Measurements from ENCODE around the gene CAPN13. TPM values are rescaled to one million over a fixed set of nuclear protein-coding genes. Genes with fewer than 3 reads are reported as not detected.

Gene CAPN13
- total RNA-seq, 1 donor: not detected

DNA sequence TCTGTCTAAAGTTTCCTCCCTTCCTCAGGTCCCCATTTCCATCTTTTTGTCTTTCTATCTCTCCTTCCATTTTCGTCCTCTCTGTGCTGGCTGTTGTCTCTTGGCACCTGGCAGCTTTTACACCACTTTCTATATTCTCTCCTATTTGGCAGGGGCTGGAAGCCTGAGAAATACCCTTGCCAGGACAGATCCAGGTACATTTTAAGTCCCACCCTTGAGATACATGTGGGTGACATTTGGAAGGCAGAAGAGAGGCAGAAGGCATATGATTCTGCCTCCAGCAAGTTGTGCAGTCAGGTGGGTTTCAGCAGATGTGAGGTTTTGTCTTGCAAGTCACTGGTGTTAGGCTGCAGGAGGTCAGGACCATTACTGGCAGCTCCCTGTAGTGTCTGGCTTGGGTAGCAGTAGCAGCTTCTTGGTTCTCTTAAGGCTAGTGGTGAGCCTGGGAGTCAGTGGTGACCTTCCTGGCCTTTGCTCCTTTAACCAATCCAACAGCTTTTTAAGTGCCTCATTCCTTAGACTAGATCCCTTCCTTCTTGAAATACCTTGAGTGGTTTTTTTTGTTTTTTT, 90.1 kb downstream of the CAPN13 start:
- H3K4me3 ChIP-seq (ENCODE audit: insufficient read depth, low read length): no peak overlapping the region
- no peak for DNase-seq (ENCODE audit: insufficient read length, low spot score, missing footprints)

GRCh38 chr2:30716123-30716900, 90.9 kb downstream of the CAPN13 start:
- Histone ChIP-seq H3K4me2 (ENCODE audit: insufficient read depth, low read length) (no peak overlapping the region), H2AFZ (ENCODE audit: low read length) (no peak overlapping the region), H3K27me3 (ENCODE audit: insufficient read depth, low read length) (peaks cover 2% of the 10 kb centered on the region), H4K20me1 (ENCODE audit: insufficient read depth, low read length) (no peaks in the 10 kb centered on the region), H3K9me3 (ENCODE audit: low read depth, low read length) (no peaks in the 10 kb centered on the region), H3K36me3 (ENCODE audit: insufficient read depth, low read length) (no peaks in the 10 kb centered on the region), H3K4me1 (ENCODE audit: insufficient read depth, low read length) (no peaks in the 10 kb centered on the region), H3K79me2 (ENCODE audit: insufficient read depth, low read length) (no peaks in the 10 kb centered on the region), H3K27ac (ENCODE audit: low read depth, low read length) (no peak overlapping the region), H3K4me3 (ENCODE audit: insufficient read depth, low read length) (no peak overlapping the region)
- TF ChIP-seq, protein P1, sequence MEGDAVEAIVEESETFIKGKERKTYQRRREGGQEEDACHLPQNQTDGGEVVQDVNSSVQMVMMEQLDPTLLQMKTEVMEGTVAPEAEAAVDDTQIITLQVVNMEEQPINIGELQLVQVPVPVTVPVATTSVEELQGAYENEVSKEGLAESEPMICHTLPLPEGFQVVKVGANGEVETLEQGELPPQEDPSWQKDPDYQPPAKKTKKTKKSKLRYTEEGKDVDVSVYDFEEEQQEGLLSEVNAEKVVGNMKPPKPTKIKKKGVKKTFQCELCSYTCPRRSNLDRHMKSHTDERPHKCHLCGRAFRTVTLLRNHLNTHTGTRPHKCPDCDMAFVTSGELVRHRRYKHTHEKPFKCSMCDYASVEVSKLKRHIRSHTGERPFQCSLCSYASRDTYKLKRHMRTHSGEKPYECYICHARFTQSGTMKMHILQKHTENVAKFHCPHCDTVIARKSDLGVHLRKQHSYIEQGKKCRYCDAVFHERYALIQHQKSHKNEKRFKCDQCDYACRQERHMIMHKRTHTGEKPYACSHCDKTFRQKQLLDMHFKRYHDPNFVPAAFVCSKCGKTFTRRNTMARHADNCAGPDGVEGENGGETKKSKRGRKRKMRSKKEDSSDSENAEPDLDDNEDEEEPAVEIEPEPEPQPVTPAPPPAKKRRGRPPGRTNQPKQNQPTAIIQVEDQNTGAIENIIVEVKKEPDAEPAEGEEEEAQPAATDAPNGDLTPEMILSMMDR (IDR thresholded peaks at IDR 0.05; ENCODE audit: extremely low read depth, low read depth, low read length): no peak
- DNase-seq (ENCODE audit: insufficient read length, low spot score, missing footprints): no peak

More for the DNA sequence above, 90.1 kb downstream of the CAPN13 start:
- Histone ChIP-seq H3K79me2 (ENCODE audit: insufficient read depth, low read length) (no peaks in the 10 kb centered on the region), H3K27me3 (ENCODE audit: insufficient read depth, low read length) (peaks cover 2% of the 10 kb centered on the region), H3K4me2 (ENCODE audit: insufficient read depth, low read length) (no peak overlapping the region), H2AFZ (ENCODE audit: low read length) (no peak overlapping the region), H3K36me3 (ENCODE audit: insufficient read depth, low read length) (no peaks in the 10 kb centered on the region), H3K27ac (ENCODE audit: low read depth, low read length) (no peak overlapping the region), H4K20me1 (ENCODE audit: insufficient read depth, low read length) (no peaks in the 10 kb centered on the region), H3K4me1 (ENCODE audit: insufficient read depth, low read length) (no peaks in the 10 kb centered on the region), H3K9me3 (ENCODE audit: low read depth, low read length) (no peaks in the 10 kb centered on the region)
- TF ChIP-seq, protein P1 (IDR thresholded peaks at IDR 0.05; ENCODE audit: extremely low read depth, low read depth, low read length): no peak

- no peak for DNase-seq (ENCODE audit: insufficient read length, low spot score, missing footprints)
- Histone ChIP-seq H3K9me3 (ENCODE audit: low read depth, low read length) (no peaks in the 10 kb centered on the region), H3K4me3 (ENCODE audit: insufficient read depth, low read length) (no peak overlapping the region), H3K4me2 (ENCODE audit: insufficient read depth, low read length) (no peak overlapping the region), H3K27me3 (ENCODE audit: insufficient read depth, low read length) (peaks cover 2% of the 10 kb centered on the region), H3K79me2 (ENCODE audit: insufficient read depth, low read length) (no peaks in the 10 kb centered on the region), H3K27ac (ENCODE audit: low read depth, low read length) (no peak overlapping the region), H4K20me1 (ENCODE audit: insufficient read depth, low read length) (no peaks in the 10 kb centered on the region), H3K36me3 (ENCODE audit: insufficient read depth, low read length) (no peaks in the 10 kb centered on the region), H3K4me1 (ENCODE audit: insufficient read depth, low read length) (no peaks in the 10 kb centered on the region), H2AFZ (ENCODE audit: low read length) (peak overlapping the region; percentile 25)
- TF ChIP-seq, protein P1 (IDR thresholded peaks at IDR 0.05; ENCODE audit: extremely low read depth, low read depth, low read length): no peak
Observed at GRCh38 chr2:30714811-30715709, 92.2 kb downstream of the CAPN13 start.

Measured in osteoblast (primary cell).